HG03045 (cell line): ENCODE data around the gene GALNT7.
A peak's percentile ranks its signal among the peaks of the same experiment; 100 is the strongest.

Experiments
- ATAC-seq: cut with Tn5 transposase; IDR thresholded peaks from one replicate; pipeline ENCODE4 v1.9.1; 2021; ENCODE audit warnings: mild to moderate bottlenecking, moderate library complexity; ENCODE audit not compliant: unreplicated experiment

Gene GALNT7

DNA sequence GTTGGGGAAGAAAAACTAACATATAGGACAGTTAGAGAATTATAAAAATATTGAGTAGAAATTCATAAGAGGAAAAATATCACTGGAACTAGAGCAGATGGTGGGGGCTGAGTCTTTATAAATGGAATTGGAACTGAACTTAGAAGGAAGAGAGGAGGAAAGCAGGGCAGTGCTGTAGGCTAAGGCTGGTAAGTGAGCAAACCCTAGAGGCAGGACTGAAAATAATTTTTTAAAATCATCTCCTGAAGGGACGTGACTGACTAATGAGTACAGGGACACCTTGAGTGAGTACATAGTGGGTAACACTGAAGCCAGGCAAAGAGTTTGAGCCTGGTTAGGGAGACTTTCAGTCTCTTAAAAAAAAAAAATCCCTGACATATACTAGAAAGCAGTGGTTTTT, 63.3 kb downstream of the GALNT7 start:
- ATAC-seq = peak; percentile 63

DNA sequence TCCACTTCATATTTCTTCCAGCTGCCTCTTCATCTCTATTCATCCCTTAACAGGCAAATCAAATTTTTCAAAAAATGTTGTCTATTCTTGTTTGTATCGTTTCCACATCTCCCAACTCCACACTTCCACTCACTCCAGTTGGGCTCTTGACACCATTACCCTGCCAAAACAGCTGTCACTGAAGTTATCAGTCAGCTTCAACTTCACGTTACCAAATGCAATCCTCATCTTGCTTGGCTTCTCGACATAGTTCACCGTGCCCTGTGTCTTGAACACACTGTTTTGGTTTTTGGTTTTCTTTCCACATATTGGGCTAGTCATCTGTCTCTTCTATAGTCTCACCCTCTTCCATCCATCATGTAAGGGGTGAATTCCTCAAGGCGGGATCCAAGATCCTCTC, 65.2 kb downstream of the GALNT7 start:
- no peak for ATAC-seq

DNA sequence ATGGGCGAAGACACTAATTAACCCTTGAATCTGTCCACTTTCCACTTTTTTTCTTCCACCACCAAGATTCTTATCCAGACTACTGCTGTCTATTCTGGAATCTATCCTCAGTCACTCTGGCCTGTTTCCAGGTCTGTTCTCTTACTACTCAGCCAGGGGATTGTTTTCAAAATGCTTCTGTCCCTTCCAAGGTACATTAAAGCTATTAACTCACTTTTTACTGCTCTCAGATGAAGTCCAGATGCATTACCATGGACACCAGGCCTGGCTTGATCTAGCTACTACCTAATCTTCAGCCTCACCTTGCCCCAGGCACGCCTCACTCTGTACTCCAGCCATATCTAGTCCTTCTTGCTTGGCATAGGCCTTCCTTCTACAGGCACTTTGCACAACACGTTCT, 66.4 kb downstream of the GALNT7 start:
- ATAC-seq = no peak

DNA sequence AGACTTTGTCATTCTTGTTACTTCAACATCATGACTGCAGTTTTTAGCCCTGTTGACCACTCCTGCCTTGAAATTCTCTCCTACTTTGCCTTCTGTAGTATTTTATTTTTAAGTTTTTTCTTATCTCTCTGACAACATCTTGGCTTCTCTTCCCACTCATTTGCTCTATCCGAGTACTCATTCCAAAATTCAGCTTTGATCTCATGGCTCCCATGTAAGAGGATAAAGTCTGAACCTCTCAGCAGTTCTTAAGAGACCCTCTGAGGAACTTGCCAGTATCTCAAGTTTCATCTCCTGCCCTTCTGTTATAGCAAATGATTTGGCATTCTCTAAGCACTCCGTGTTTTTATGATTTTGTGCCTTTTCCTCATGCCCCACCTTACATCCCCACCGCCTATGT, 67.7 kb downstream of the GALNT7 start:
- ATAC-seq = no peak

DNA sequence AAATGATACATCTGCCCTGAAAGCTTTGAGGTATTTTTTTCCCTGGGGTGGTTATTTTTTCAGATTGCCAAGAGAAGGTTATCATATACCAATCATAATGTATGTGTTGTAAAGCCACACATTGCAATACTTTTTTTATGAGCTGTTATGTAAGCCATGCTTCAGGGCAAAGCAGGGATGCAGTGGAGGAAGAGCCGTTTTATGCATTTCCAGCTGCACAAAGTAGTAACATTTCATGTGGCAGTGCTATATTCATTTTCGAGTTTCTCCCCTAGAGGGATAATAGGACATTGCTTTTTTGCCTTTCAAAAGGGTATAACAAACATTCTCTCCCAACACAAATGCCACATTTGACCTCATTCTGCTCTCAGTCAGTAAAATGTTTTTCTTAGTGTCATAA, 68.5 kb downstream of the GALNT7 start:
- ATAC-seq = no peak

DNA sequence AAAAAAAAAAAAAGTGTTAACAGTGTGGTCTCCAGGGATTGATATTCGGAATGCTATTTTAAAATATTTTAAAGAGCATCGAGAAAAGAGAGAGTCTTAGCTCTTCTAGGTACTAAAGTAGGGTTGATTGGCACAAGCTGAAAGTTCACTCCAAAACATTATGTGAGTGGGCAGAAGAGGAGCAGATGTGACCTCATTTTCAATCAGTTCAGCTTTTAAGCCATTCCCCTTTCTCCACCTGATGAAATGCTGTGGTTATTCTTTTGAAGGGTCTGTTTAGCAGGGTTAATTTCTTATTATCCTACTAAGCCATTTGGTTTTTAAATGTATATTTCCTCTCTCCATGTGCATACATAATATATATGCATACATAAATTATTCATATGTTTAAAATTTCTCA, 69.2 kb downstream of the GALNT7 start:
- no peak for ATAC-seq

DNA sequence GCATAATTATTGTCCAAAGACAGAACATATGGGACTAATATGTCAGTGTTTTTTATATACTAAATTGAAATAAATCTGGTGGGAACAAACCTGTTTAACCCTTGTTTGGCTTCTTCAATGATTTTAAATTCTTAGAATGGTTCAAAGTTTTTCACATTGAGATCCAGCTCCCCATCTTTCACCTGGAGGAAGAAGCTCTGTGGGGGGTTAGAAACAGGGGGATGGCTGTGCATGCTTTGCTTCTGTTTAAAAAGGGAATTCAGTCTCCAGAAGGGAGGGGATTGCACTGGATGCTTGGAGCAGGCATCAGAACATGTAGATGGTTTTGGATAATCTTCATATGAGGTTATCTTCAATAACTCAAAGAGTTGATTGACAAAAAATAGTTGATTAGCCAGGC, 72.1 kb downstream of the GALNT7 start:
- no peak for ATAC-seq

DNA sequence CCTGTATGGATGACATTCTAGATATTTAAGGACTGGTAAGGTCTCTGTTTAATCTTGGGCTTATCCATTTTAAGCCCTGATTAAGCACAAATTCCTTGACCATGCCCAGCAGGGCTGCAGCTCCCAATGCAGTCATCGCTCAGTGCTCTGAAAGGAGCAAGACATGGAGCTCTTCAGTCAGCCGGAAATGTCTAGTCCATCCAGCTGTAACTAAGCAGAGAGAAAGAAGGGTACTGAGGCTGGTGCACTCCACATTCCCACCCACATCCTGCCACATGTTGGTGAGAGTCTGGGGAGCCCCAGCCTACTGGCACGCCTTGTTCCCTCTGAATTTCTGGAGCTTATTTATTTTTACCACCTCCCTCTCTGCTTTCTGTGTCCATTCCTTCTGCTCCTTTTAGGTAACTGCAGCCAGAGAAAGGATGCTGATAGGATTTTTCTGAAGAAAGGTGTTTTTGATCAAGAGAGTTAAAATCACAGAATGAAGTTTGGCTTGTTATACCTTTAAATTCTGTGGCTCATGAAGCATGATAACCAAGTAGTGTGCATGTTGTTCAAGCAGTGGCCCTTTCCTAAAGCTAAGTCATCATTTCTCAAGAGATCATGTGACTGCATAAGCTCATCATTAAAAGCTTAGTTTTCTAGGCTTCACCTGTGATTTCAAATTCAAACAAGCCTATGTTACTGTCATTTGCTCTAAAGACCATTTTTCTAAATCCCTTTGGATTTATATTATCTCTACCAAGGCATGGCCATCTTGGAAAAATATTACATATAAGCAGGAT, 74.0 kb downstream of the GALNT7 start:
- ATAC-seq = no peak

DNA sequence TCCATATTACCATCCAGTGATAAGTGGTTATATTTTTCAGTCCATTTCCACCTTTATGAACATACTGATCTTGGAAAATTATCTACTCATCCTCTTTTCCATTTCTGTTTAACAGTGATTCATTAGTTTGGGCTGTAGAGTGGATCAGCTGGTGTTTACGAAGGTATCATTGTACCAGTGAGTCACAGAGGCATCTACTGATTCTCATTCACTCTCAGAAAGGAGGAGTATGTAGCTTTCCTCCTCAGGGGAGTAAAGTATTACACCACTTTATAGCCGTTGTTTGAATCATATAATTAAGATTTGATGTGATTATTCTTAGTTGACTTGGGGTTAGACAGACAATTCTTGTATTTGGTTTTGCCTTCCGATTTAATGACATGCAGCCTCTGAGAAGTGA, 74.7 kb downstream of the GALNT7 start:
- no peak for ATAC-seq

DNA sequence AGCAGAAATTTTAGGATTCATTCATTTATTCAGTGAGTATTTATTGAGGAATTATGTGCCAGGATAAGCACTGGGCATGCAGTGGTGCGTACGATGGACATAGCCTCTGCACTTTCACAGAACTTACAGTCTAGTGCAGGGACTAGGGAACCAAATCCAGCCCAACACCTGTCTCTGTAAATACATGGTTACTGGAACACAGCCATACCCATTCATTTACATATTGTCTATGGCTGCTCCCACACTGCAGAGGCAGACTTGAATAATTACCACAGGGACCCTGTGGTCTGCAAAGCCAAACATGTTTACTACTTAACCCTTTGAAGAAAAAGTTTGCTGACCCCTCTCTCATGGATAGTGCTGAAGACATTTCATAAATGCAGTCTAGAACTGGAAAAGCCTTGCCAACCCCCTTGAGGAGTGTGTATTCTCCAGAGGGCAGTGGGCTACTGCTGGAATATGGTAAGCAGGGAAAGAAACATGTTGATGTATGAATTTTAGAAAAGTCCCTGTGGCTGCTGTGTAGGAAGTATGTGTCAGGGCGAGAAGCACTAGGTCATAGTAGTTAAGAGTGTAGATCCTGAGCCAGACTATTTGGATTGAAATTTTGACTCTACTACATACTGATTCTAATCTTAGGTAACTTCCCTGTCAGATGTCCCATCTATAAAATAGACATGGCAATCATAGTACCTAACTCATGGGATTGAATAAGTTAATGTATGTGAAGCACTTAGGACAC, 75.5 kb downstream of the GALNT7 start:
- ATAC-seq = peak; percentile 82

DNA sequence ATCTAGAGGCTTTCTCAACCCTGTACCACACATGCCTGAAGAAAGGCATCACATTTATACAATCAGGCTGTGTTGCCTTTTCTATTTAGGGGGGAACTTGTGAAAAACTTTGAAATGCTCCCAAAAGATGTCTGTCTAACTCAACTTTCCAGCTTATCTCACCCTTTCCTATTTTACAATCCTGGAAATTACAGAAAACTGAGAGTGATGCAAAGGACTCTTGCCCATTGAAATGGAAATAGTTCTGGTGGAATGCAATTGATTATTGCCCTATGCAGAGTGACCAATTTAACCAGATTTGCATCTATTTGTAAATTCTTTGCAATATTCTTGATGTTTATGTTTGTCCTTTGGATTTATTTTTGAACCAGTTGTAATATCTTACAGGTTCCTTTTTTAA, 77.3 kb downstream of the GALNT7 start:
- no peak for ATAC-seq

DNA sequence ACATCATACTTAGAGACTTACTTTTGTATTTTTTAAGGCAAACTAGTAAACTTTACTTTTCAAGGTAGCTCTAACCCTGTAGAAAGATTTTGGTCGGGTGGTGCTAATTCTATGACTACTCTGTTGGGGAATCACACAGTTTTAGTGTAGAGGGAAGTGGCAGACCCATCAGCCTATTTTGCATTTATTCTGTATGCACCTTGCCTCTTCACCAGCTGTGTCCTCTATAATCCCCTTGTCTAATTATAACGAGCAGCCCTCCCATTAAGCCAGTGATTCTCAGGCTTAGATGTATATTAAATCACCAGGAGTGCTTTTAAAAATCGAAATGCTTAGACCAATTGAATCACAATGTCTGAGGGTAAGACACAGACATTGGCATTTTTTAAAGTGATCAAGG, 78.1 kb downstream of the GALNT7 start:
- peak; percentile 39 for ATAC-seq

DNA sequence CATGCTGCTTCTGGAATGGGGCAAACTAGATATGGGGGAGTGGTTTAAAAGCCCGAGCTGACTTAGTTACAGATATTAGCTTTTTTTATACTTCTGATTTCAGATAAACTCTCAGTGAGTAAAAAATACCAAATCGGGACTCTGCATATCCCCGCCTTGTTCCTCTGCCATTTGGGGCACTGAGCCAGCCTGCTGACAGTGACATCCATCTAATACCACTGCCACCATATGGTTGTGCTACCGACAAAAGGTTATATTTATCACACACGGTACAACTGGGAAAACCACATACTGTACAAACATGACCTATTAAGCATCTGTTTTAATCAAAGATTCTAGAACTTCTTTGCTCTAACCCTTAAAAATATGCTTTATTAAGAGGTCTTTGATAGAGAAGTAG, 78.7 kb downstream of the GALNT7 start:
- ATAC-seq = no peak

DNA sequence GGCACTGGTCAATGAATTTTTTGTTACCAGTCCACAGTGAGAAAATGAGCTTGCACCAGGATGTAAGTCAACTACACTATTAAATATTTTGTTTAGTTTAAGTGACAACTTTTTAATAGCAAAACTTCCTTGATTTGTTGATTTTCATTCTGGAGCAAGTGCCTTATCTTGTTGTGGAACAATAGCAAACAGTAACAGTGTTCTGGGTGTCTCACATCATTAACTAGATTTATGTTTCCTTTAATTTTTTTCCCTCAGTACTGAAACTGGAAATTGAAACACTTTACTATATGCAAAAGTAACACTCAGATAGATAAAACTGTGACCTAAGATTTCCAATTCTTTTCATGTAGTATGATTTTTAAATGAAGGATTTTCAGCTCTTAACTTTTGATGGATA, 80.1 kb downstream of the GALNT7 start:
- ATAC-seq = no peak

DNA sequence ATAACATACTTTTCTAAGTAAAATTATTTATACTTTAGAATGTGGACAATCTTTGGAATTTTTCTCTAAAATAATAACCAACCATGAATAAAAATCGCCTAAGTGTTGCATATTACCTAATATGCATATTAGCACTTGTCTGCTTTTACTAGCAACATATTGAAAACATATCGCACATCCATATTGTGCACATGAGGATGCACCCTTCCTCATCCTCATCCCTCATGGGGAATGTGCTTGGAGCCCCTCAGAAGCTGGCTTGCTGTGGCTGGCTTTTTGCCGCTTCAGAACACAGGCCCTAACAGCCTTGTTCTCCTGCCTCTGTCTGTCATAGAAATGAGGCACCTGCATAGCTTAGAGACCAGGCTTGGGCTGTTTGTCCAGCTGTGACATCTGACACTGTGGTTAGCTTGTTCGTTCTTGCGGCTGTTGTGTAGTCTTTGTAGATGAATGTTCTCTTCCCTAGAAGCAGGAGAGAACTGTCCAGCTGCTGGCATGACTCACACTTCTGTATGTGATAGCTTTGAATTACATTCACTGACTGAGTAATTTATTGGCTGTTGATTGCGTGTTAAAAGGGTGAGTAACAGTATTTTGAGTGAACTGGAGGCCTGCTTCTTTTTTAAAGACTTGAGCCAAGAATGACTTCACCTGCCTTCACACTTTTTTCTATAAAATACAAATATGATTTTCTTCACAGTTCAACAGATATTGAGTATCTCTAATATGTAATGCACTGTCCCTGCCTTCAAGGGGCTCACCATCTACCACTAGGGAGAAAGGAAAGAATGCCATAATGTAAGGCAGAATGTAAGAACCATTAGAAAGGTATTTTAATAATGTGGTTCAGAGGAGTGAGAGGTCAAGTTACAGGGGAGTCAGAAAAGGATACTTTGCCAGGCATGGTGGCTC, 83.7 kb downstream of the GALNT7 start:
- ATAC-seq = peak; percentile 94

DNA sequence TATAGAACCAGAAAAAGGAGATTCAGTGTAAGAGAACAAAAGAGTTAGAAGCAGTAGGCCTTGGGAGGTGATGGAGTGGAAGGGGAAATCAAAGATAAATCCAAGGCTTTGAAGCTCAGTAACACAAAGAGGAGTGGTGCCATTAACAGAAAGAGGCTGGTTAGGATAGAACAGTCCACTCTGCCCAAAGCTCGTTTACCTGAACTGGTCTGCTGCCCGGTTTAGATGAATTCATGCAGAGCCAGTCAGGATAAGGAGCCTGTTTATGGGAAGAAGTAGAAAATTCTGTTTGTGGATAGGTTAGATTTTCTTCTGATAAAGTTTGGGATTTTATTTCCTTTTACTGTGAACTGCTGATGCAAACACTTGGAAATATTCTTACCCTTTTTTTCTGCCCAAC, 85.0 kb downstream of the GALNT7 start:
- no peak for ATAC-seq

DNA sequence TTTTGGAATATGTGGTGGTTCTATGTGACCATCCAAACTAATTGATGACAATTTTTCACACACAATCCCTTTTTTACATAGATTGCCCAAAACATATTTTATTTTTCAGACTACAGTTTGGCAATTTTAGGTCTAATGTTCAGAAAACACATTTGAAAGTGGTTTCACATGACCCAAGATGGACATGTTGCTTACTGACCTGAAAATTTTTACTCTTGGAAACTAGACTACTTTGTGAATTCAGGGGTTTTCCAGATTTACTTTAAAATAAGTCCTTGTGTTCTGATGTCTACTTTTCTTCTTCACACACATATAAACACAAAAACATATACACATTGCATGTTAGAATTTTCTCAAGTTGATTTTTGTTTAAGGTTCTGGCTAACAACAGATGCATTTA, 86.0 kb downstream of the GALNT7 start:
- ATAC-seq = no peak

DNA sequence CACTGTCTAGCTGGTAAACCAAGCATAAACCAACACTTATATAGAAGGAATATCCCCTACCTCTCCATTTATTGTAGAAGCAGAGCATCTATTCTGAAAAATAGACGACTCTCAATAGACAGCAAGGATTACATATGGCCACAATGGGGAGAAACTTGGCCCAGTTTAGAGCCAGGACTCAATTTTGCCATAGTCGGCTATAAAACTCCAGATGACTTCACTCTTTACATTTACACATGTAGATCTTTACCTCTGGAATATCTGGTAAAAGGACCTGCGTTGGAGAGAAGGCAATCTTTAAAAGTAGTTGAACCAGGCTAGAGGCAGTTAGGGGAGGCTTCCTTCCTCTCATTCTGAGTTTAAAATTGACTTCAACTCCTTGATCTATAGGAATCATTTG, 88.2 kb downstream of the GALNT7 start:
- no peak for ATAC-seq

DNA sequence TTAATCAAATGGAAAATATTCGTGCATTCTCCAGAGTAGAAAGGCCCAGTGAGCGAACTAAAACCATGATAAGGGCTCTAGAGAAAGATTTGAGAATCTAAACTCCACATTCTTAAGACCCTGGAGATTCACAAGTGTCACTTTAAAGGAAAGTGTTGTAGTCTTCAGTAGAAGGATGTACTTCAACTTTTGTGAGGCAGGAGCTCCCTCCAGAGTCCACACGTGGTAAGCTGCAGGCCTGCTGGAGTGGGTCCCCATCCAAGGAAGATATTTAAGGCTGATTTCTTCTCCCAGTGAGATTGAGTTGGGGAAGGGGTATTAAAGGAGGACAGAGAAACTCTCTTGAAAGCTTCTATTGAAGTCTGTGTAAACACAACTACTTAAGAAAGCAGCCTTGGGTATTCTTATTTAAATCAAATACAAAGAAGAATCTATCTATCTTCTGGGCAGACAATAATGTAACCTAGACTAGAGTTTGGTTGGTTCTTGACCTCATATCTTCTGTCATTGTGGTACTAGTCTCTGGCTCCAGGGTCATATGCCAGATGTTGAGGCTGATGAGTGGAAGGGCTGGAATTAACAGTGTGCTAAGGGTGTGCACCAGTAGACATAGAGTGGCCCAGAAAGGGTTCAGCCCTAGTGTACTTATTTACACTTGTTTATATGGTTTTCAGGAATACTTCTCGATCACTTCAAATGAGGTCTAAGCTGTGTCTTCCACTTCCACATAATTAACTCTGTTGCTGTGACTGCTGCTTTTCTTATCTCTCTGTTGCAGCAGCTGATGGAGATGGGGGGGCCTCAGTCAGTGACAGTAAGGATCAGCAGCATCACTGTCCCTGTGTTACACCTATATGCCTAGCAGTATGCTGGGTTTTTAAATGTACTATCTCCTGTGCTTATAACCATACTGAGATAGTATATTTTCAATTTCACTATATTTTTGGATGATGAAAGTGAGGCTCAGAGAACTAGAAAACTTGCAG, 89.4 kb downstream of the GALNT7 start:
- ATAC-seq = peak; percentile 88

DNA sequence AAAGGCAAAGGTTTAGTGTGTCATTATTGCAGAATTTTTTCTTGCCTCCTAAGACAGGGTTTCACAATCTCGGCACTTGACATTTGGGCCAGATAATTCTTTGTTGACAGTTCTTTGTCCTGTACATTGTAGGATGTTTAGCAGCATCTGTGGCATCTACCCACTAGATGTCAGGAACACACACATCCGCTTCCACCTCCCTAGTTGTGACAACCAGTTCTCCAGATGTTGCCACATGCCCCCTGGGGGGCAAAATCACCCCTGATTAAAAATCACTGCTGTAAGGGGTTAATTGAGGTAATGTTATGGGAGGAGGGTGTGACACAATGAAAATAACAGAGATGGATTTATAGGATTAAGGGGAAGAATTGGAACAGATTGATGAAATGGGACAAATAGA, 90.3 kb downstream of the GALNT7 start:
- ATAC-seq = no peak
